NCI-H2196 treated with DMSO at 0.1 percent for 48 hours (cell line): ENCODE results near the gene TYROBP.
A peak's percentile ranks its signal among the peaks of the same experiment; 100 is the strongest.
"Not testable (repeated sequence)": the region's sequence is repeated elsewhere in the genome, so short reads cannot be mapped to it uniquely, and the experiment has no call there.

ENCODE experiments used
- DNase-seq: peaks from one replicate; lab custom pipeline; 2025; ENCODE audit not compliant: unreplicated experiment; lab: John Stamatoyannopoulos, UW

The TYROBP gene

DNA sequence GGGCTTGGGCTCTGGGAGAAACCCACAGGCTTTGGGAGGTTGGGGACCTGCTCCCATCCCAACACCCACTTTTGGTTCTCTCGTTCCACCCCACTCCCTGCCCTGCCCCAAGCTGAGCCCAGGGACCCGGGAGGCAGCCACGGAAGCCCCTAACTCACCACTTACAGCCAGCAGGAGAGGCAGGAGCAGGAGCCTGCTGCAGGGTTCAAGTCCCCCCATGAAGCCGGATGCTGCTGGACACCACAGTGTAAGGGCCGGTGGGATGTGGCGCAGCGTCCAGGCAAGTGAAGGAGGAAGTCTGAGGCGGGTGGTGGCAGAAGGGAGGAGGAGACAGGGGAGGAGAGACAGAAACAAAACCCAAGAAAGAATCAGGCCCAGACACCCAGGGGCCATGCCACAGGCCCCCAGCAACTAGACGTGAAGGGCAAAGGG lies at the start of gene TYROBP:
Gene TYROBP, minus strand, starts transcription at position 286 of the 432 bp plus-strand sequence. Its CDS starts 67 bp downstream, at position 219.
- no peak for DNase-seq

DNA sequence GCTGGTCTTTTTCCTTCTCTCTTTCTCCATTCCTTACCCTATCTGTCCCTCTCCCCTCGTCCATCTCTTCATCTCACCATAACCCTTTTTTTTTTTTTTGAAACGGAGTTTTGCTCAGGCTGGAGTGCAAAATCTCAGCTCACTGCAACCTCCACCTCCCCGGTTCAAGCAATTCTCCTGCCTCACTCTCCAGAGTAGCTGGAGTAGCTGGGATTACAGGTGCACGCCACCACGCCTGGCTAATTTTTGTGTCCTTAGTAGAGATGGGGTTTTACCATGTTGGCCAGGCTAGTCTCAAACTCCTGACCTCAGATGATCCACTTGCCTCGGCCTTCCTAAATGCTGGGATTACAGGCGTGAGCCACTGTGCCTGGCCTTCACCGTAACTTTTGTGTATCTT lies 49.3 kb upstream of the TYROBP start:
- DNase-seq, result not testable (repeated sequence)

DNA sequence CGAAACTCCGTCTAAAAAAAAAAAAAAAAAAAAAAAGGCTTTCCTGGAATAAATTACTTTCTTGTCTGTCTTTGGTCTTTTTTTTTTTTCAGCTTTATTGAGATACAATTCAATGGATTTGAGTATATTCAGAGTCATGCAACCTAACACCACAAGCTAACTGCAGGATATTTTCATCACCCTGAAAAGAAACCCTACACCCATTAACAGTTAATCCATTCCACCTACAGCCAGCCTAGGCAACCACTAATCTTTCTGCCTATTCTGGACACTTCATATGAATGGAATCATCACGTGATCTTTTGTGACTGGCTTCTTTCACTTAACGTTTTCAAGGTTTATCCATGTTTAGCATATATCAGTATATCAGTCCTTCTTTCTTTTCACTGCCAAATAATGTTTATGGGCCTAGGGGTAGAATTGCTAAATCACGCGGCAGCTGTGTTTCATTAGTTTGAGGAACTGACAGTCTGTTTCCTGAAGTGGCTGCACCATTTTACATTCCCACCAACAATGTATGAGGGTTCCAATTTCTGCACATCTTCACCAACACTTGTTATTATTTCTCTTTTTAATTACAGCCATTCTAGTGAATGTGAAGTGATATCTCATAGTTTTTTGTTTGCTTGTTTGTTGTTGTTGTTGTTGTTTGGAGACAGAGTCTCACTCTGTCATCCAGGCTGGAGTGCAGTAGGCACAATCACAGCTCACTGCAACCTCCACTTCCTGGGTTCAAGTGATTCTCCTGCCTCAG lies 48.0 kb upstream of the TYROBP start:
- no peak for DNase-seq

DNA sequence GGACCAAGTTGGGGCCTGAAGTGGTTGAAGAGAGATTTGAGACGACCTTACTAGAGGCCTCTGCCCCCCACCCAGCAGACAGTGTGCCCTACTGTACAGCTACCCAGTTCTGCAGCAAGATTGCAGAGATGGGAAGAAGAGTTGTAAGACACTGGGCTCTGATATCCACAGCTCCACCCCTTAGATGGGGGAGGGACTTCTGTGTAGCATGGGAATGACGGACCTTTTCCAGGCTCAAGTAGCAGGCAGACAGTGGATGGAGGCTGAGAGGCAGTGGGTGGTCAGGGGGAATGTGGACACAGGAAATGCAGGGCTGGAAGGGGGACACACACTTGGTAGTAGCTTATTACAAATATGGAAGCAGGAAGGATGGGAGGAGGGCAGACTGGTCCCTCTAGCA lies 41.0 kb upstream of the TYROBP start:
- DNase-seq, result no peak

DNA sequence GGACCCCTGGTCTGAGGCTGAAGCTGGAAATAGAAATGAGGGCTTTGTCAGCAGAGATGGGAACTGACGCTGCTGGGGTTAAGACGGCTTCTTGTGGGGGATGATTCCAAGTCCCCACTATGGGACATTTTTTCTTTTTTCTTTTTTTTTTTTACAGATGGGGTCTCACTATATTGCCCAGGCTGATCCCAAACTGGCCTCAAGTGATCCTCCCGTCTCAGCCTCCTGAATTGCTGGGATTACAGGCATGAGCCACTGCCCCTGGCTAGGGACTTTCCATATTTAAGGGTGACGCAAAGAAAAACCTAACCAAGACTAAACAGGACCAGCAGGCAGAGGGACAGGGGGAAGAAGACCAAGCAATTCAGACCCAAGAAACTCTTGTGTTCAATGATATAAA lies 38.1 kb upstream of the TYROBP start:
- no peak for DNase-seq

DNA sequence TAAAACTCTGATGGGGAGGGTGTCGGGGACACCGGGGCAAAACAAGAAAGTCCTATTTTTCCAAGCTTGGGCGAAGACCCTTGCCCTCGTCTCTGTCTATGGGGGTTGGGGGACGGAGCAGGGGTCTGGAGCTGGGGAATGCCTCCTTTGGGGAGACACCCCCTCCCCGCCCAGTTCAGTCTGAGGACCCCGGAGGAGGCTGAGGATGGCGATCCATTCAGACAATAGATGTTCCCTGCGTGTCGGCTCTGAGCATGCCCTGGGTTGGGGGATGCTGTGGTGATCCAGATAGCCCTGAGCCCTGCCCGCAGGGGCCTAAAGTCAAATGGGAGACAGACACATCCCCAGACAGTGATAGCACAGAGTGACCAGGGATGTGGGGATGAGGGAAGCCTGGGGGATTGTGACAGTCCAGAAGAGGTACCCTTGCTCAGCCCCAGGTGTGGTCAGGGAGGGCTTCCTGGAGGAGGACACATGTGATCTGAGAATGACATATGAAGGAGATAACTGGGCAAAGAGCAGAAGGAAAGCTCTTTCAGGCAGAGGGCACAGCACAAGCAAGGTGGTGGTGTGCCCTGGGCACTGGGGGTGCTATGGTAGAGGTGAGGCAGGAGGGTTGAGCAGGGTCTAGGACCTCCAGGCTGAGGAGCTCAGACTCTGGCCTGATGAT lies 37.2 kb upstream of the TYROBP start:
- DNase-seq, result no peak

DNA sequence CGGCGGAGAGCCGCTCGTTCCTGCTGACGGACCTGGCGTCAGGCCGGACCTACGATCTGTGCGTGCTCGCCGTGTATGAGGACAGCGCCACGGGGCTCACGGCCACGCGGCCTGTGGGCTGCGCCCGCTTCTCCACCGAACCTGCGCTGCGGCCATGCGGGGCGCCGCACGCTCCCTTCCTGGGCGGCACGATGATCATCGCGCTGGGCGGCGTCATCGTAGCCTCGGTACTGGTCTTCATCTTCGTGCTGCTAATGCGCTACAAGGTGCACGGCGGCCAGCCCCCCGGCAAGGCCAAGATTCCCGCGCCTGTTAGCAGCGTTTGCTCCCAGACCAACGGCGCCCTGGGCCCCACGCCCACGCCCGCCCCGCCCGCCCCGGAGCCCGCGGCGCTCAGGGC lies 36.5 kb upstream of the TYROBP start:
- no peak for DNase-seq

DNA sequence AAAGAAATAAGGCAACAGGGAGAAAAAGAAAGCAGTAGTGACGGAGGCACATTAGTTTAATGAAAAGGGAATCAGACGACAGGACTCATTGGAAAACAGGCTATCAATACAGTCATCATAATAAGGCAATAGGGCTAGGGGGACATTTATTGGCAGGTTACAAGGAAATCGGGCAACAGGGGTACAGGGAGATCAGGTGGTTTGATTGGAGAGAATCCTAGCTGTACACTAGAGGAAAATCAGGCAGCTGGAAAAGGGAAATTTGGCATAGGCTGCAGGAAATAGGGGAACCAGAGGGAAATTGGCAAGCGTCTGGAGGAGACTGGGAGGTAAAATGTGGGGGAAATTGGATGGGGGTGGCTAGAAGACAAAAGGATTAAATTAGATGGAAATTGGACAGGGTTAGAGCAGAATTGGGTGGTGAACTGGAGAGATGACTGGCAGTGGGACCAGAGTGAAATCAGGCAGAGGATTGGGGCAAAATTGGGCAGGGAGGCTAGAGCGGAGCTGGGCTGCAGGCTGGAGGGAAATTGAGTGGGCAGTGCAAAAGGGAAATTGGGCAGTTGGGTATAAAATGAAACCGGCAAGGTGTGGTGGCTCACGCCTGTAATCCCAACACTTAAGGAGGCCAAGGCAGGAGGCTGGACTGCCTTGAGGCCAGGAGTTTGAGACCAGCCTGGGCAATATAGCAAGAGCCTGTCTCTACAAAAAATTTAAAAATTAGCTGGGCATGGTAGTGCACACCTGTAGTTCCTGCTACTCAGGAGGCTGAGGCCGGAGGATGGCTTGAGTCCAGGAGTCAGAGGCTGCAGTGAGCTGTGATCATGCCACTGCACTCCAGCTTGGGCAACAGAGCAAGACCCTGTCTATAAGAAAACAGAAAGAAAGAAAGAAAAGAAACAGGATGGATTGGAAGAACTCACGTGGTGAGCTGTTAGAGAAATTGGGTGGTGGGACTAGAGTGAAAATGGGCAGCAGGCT lies 35.5 kb upstream of the TYROBP start:
- no peak for DNase-seq

DNA sequence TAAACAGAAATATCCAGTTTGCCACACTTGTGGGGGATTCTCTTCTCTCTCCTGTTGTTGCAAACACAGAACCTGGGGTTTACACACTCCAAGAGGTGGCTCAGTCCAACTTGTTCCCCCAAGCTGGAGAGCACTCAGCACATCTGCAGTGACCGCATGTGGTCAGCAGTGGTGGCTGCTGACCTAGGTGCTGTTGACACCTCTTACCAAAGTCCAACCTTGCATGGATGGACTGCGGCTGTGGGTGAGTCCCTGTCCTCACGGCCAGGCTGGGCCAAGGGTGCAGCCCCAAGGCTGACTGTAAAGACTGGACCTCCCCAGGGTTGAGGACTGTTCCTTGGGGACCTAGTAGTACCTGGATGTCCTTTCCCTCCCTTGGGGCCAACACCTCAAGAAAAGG lies 34.1 kb upstream of the TYROBP start:
- DNase-seq, result no peak

DNA sequence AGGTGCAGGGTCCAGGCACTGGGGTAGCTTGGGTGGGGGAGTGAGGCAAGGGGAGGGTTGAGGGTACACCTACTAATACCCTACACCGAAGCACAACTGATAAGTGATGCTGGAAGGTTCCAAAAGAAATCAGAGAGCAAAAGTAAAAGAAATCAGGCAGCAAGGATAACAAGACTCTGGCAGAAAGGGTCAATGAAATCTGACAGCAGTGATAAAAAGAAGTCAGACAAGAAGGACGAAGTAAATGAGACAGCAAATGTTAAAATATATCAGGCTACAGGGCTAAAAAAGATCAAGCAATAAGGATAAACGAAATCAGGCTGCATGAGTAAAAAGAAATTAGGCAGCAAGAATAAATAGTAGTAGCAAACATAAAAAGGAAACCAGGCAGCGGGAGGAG lies 32.7 kb upstream of the TYROBP start:
- no peak for DNase-seq

DNA sequence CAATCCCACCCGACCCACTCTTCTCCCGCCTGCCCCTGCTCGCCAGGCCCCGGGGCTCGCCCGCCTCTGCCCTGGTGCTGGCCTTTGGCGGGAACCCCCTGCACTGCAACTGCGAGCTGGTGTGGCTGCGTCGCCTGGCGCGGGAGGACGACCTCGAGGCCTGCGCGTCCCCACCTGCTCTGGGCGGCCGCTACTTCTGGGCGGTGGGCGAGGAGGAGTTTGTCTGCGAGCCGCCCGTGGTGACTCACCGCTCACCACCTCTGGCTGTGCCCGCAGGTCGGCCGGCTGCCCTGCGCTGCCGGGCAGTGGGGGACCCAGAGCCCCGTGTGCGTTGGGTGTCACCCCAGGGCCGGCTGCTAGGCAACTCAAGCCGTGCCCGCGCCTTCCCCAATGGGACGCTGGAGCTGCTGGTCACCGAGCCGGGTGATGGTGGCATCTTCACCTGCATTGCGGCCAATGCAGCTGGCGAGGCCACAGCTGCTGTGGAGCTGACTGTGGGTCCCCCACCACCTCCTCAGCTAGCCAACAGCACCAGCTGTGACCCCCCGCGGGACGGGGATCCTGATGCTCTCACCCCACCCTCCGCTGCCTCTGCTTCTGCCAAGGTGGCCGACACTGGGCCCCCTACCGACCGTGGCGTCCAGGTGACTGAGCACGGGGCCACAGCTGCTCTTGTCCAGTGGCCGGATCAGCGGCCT lies 32.1 kb upstream of the TYROBP start:
- DNase-seq, result no peak

DNA sequence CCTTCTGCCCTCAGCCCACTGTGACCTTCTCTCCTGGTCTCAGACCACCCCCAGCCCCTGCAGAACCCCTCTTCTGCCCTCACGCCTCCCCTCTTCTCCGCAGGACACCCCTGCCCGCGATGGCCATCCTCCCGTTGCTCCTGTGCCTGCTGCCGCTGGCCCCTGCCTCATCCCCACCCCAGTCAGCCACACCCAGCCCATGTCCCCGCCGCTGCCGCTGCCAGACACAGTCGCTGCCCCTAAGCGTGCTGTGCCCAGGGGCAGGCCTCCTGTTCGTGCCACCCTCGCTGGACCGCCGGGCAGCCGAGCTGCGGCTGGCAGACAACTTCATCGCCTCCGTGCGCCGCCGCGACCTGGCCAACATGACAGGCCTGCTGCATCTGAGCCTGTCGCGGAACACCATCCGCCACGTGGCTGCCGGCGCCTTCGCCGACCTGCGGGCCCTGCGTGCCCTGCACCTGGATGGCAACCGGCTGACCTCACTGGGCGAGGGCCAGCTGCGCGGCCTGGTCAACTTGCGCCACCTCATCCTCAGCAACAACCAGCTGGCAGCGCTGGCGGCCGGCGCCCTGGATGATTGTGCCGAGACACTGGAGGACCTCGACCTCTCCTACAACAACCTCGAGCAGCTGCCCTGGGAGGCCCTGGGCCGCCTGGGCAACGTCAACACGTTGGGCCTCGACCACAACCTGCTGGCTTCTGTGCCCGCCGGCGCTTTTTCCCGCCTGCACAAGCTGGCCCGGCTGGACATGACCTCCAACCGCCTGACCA lies 31.4 kb upstream of the TYROBP start:
- no peak for DNase-seq

DNA sequence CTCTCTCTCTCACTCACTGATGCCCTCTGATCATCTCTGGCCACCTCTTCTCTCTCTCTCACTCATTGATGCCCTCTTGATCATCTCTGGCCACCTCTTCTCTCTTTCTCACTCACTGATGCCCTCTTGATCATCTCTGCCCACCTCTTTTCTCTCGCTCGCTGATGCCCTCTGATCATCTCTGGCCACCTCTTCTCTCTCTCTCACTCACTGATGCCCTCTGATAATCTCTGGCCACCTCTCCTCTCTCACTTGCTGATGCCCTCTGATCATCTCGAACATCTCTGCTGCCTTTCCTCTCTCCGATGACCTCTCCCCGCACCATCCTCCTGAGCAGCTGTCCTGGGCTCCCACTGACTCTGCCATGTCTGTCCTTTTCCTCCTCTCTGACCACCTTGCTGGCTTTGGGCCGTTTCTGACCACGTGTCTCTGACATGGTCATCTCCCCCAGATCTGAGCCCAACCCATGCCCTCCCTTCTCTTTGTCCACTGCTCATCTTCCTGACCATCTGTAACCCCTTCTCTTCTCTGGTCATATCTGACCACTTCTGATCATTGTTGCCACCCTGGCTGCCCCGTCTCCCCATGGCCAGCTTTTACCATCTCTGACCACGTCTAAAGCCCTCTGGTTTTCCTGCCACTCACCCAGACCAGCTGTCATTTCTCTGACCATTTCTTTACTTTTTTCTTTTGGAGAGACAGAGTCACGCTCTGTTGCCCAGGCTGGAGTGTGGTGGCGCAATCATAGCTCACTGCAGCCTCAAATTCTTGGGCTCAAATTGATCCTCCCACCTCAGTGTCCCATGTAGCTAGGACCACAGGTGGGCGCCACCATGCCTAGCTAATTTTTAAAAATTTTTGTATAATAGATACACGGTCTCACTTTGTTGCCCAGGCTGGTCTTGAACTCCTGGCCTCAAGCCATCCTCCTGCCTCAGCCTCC lies 30.5 kb upstream of the TYROBP start:
- DNase-seq, result no peak

DNA sequence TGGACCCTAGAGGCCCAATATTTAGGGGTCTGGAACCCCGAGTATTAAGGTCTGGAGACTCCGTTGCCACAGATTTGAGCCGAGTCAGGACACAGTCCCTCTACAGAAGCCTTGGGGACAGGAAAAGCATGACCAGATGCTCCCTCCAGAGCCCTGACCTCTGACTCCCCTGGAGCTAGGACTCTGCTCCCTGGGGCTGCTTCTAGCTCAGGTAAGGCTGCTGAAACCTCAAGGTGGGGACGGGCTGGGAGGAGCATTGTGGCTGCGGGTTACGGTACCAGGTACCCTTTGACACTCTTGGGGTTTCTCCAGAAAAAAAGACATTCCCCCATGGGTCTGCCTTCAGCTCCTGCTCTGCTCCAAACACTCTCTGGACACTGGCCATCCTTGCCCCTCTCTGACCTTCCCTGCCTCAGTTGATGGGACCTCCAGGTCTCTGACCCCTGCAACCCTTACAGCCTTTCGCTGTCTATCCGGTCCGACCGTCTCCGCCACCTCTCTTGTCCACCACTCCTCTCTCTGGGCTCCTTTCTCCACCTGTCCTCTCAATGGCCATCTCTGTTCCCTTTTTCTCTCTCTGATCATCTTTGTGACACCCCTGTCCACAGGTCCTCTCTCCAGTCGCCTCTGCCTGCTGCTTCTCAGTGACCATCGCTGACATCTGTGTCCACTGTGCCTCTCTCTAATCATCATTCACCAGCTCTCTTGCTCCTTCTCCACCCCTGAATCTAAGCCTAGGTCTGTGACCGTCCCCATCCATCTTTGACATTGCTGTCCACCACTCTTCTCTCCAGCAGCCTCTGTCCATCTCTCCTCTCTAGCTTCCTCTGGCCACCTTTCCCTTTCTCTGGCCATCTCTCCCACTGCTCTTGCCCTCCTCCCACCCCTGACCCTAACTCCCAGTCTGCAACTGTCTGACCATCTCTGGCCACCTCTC lies 29.5 kb upstream of the TYROBP start:
- no peak for DNase-seq

DNA sequence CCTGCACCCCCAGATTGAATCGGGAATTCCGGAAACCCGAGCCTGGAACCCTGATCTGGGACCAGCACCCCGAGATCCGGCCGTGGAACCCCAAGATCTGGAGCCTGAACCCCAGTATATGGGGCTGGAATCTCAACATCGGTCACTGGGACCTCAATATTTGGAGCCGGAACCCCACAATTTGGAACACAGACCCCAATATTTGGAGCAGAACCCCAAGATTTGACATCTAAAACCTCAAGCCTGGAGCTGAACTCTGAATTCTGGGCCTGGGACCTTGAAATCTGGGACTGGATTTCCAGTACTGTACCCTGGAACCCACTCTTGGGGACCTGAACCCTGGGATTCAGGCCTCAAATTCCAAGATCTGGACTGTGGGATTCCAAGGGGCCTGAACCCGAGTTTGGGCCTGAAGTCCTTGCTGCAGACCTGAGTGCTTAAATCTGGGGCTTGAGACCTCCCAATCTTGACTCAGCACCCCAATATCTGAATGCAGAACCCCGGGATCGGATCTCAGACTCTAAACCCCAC lies 28.7 kb upstream of the TYROBP start:
- no peak for DNase-seq

DNA sequence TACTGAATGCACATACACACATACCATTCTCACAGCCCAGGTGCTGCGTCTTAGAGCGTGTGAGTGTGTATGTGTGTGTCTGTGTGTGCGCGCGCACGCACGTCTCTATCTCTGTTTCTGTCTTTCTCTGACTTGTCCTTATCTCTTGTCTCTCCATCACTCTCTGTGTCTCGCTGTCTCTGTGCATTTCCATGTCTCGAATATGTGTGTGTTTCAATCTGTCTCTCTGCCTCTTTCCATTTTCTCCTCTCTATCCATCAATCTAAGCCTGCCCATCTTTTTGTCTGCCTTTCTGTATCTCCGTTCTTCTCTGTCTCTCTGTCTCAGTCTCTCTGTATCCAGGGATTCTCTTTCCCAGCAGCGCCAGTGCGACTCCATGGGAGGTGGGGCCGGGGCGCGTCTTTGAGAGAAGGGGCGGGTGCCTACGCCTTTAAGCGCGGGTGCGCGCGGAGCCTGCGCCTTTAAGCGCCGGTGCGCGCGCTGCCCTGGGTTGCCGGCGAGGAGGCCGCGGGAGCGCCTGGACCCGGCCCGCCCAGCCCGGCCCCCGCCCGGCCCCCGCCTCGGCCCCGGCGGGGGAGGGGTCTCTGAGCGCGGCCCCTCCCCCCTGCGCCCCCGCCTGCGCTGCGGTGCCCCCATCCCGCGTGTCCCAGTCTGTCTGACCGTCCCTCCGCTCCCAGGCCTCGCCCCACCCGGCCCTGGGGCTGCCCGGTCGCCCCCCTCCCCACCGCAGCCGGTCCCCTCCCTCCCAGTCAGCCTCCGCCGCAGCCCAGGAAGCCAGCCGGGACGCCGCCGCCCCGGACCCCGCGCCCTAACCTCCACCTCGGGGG lies 28.0 kb upstream of the TYROBP start, which contains the start of gene LRFN3:
Gene LRFN3, plus strand, starts transcription at position 464 of the 827 bp plus-strand sequence. CDS start 3,052 bp downstream, outside the sequence.
- peak; percentile 61 for DNase-seq
